Trophoblast cell (in vitro differentiated cells and primary cell): ENCODE measurements around the gene ST3GAL5.

ENCODE experiments used
- DNase-seq, 2 donors: peaks; one replicate each; pipeline ENCODE4 v3.0.0-alpha.2; 2016
- H2AFZ ChIP-seq: 2 replicates; pipeline ENCODE4 v1.6.1; 2013; ENCODE audit warnings: low read length, moderate library complexity, mild to moderate bottlenecking; ENCODE audit not compliant: insufficient read depth, poor library complexity
- H2AK5ac ChIP-seq: 2 replicates; pipeline ENCODE4 v1.6.1; 2013; ENCODE audit warnings: mild to moderate bottlenecking, low read length
- H2BK120ac ChIP-seq: 2 replicates; pipeline ENCODE4 v1.6.1; 2013; ENCODE audit warnings: low read length, mild to moderate bottlenecking, moderate library complexity; ENCODE audit not compliant: insufficient read depth, poor library complexity
- H2BK12ac ChIP-seq: 2 replicates; pipeline ENCODE4 v1.6.1; 2013; ENCODE audit warnings: mild to moderate bottlenecking, low read length, moderate library complexity
- H2BK5ac ChIP-seq: 2 replicates; pipeline ENCODE4 v1.6.1; 2013; ENCODE audit warnings: low read length, low read depth, moderate library complexity, mild to moderate bottlenecking; ENCODE audit not compliant: poor library complexity
- H3K14ac ChIP-seq: 2 replicates; pipeline ENCODE4 v1.6.1; 2013; ENCODE audit warnings: mild to moderate bottlenecking, low read length
- H3K18ac ChIP-seq: 2 replicates; pipeline ENCODE4 v1.6.1; 2013; ENCODE audit warnings: mild to moderate bottlenecking, low read length
- H3K23ac ChIP-seq: 2 replicates; pipeline ENCODE4 v1.6.1; 2013; ENCODE audit warnings: low read length
- H3K27ac ChIP-seq: 2 replicates; pipeline ENCODE4 v1.5.1; 2013; ENCODE audit warnings: low read depth, mild to moderate bottlenecking, inconsistent platforms, low read length, moderate library complexity
- H3K27me3 ChIP-seq: 2 replicates; pipeline ENCODE4 v1.6.1; 2013; ENCODE audit warnings: inconsistent platforms, mild to moderate bottlenecking, low read length, moderate library complexity; ENCODE audit not compliant: insufficient read depth
- H3K36me3 ChIP-seq, 2 experiments: 1 replicate in 1 of 2; 2 replicates in 1 of 2; pipeline ENCODE4 v1.6.1; 2013; ENCODE audit warnings: low read length in 2 of 2, mild to moderate bottlenecking in 2 of 2, moderate library complexity in 1 of 2; ENCODE audit not compliant: insufficient read depth in 2 of 2, control insufficient read depth in 1 of 2
- H3K4ac ChIP-seq: 2 replicates; pipeline ENCODE4 v1.6.1; 2013; ENCODE audit warnings: low read depth, mild to moderate bottlenecking, low read length, moderate library complexity
- H3K4me1 ChIP-seq, 2 experiments: 1 replicate in 1 of 2; 2 replicates in 1 of 2; pipeline ENCODE4 v1.6.1; 2013; ENCODE audit warnings: low read length in 2 of 2, mild to moderate bottlenecking in 2 of 2, moderate library complexity in 1 of 2; ENCODE audit not compliant: insufficient read depth in 2 of 2, control insufficient read depth in 1 of 2
- H3K4me2 ChIP-seq: 2 replicates; pipeline ENCODE4 v1.6.1; 2013; ENCODE audit warnings: inconsistent platforms, mild to moderate bottlenecking, low read length, moderate library complexity
- H3K4me3 ChIP-seq: 2 replicates; pipeline ENCODE4 v1.5.1; 2013; ENCODE audit warnings: mild to moderate bottlenecking, low read depth, low read length, inconsistent platforms
- H3K79me1 ChIP-seq: one replicate; pipeline ENCODE4 v1.6.1; 2013; ENCODE audit warnings: low read length
- H3K79me2 ChIP-seq: 2 replicates; pipeline ENCODE4 v1.6.1; 2013; ENCODE audit warnings: low read length, mild to moderate bottlenecking; ENCODE audit not compliant: control insufficient read depth, insufficient read depth, poor library complexity
- H3K9ac ChIP-seq: 2 replicates; pipeline ENCODE4 v1.6.1; 2013; ENCODE audit warnings: mild to moderate bottlenecking, low read length
- H3K9me3 ChIP-seq: 2 replicates; pipeline ENCODE4 v1.6.1; 2013; ENCODE audit warnings: low read depth, mild to moderate bottlenecking, control low read depth, inconsistent platforms, low read length; ENCODE audit not compliant: insufficient read depth
- H4K12ac ChIP-seq: 2 replicates; pipeline ENCODE4 v1.6.1; 2013; ENCODE audit warnings: low read depth, mild to moderate bottlenecking, low read length, moderate library complexity
- H4K8ac ChIP-seq: 2 replicates; pipeline ENCODE4 v1.6.1; 2013; ENCODE audit warnings: low read depth, mild to moderate bottlenecking, low read length, moderate library complexity
- H4K91ac ChIP-seq: one replicate; pipeline ENCODE4 v1.6.1; 2013; ENCODE audit warnings: low read depth, mild to moderate bottlenecking, low read length, moderate library complexity
- WGBS: extraction: QIAGEN DNeasy Blood & Tissue Kit; methylation state at CpG from one replicate; pipeline ENCODE4 v1.1.7; 2013; ENCODE audit warnings: missing lambda C conversion rate; ENCODE audit not compliant: insufficient read length, insufficient coverage; ENCODE audit errors: extremely low coverage; 5-methylcytosine and 5-hydroxymethylcytosine counted together

Gene ST3GAL5

DNA sequence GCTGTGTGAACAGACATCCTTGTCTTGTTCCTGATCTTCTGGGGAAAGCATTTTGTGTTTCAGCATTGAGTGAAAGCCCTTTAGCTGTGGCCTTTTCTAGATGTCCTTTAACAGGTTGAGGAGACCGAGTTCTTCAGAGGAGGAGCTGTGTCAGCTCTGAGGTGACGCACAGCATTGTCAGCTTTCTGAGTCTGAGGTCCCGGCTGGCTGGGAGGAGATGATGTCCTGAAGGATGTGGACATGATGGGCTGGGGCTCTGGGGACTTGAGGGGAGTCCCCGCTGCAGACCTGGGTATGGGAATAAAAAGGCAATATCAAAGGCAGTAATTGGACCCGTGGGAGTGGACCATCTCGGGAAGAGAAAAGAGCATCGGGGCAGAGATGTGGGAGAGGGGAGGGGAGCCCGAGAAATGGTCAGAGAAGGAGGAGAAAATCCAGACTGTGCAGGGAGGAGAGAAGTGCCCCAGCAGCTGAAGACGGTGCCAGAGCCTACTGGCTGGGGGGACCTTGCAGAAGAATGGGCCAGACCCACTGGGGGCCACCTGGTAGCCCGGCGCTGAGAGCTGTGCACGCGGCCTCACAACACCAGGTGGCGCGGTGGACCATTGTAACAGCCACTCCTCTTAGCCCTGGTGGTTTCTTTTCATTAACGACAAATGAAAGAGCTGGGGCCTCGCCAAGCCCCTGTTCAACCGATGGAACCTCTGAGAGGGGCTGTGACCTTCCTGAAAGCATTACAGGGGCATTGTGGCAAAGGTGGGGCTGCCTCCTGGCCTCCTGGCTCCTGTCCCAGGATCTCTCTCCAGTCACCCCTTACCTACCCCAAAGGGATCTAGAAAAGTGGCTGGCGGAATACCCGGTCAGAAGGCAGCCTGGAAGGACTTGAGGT is 61.6 kb downstream of the ST3GAL5 start:
- no peak overlapping the region for H3K18ac ChIP-seq
- no peak overlapping the region for H4K12ac ChIP-seq
- H3K14ac ChIP-seq: peak overlapping the region; percentile 34
- H2BK5ac ChIP-seq: no peak overlapping the region
- H3K79me1 ChIP-seq: no peaks in the 10 kb centered on the region
- no peak overlapping the region for H3K27ac ChIP-seq
- peak overlapping the region; percentile 32 for H3K4me2 ChIP-seq
- peaks cover 0 to 2% of the 10 kb centered on the region in 2 experiments for H3K4me1 ChIP-seq
- H3K4ac ChIP-seq: no peak overlapping the region
- no CpG with 5 or more reads among the region's 20 CpGs for WGBS
- H2BK120ac ChIP-seq: peak overlapping the region; percentile 30
- peak overlapping the region; percentile 68 for H2BK12ac ChIP-seq
- H4K8ac ChIP-seq: peak overlapping the region; percentile 72
- H2AK5ac ChIP-seq: peak overlapping the region; percentile 16
- H3K9ac ChIP-seq: peak overlapping the region; percentile 60
- peaks cover 1% of the 10 kb centered on the region for H3K79me2 ChIP-seq
- peak overlapping the region; percentile 7 for H4K91ac ChIP-seq
- peak overlapping the region; percentile 6 for H2AFZ ChIP-seq
- peak; percentile 56 to 78 for DNase-seq
- no peaks in the 10 kb centered on the region for H3K36me3 ChIP-seq
- no peak overlapping the region for H3K23ac ChIP-seq
- H3K4me3 ChIP-seq: no peak overlapping the region
- no peaks in the 10 kb centered on the region for H3K27me3 ChIP-seq
- no peaks in the 10 kb centered on the region for H3K9me3 ChIP-seq

DNA sequence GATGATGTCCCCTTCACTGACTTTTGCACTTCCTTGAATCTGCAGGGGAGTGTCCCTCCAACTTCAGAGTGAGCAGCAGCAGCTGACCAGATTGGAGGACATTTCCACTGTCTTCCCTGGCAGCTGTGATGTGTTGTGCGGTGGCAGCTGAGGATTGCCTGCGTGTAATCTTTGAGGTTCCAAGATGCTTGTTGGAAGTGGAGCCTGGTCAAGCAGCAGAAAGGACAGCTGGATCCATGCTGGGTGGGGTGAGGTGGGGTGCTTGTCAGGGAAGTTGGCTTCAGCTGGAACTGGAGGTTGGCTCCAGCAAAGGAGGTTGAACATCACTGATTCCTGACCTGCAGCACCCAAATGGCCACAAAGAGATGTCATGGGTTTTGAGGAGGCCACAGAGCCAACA is 64.8 kb downstream of the ST3GAL5 start:
- no peak overlapping the region for H2AK5ac ChIP-seq
- H3K4ac ChIP-seq: no peak overlapping the region
- H2AFZ ChIP-seq: no peak overlapping the region
- no peak overlapping the region for H3K27ac ChIP-seq
- no peak overlapping the region for H3K9ac ChIP-seq
- no peak overlapping the region for H4K8ac ChIP-seq
- no peaks in the 10 kb centered on the region for H3K36me3 ChIP-seq
- no peak overlapping the region for H2BK5ac ChIP-seq
- peaks cover 0 to 2% of the 10 kb centered on the region in 2 experiments for H3K4me1 ChIP-seq
- no peak overlapping the region for H3K14ac ChIP-seq
- no peak overlapping the region for H3K4me2 ChIP-seq
- WGBS: no CpG with 5 or more reads among the region's 2 CpGs
- H3K27me3 ChIP-seq: no peaks in the 10 kb centered on the region
- no peaks in the 10 kb centered on the region for H3K79me1 ChIP-seq
- H3K4me3 ChIP-seq: peak overlapping the region; percentile 25
- H3K23ac ChIP-seq: no peak overlapping the region
- no peak overlapping the region for H2BK12ac ChIP-seq
- H4K12ac ChIP-seq: no peak overlapping the region
- peaks cover 1% of the 10 kb centered on the region for H3K79me2 ChIP-seq
- no peak for DNase-seq
- H3K18ac ChIP-seq: no peak overlapping the region
- H2BK120ac ChIP-seq: no peak overlapping the region
- no peak overlapping the region for H4K91ac ChIP-seq
- no peaks in the 10 kb centered on the region for H3K9me3 ChIP-seq

DNA sequence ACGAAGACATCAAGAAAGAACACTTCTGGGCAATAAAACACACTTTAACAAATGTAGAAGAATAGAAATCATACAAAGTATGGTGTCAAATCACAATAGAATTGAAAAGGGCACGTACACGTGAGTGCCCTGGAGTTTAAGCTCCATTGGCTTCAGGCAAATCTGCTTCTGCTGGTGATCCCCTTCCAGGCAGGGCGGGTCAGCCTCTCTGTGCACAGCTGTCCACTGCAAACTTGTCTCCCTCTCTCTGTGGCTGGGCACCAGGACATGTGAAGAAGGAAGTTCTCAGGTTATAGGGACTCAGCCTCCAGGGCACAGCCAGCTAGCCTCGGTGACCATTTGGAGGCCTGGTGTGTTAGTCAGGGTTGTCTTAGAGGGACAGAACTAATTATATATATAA is 66.0 kb downstream of the ST3GAL5 start:
- peaks cover 1% of the 10 kb centered on the region for H3K79me2 ChIP-seq
- no peak overlapping the region for H3K4me2 ChIP-seq
- H3K4ac ChIP-seq: no peak overlapping the region
- no peak overlapping the region for H2BK5ac ChIP-seq
- WGBS: no CpG with 5 or more reads among the region's 5 CpGs
- peak overlapping the region; percentile 37 for H3K23ac ChIP-seq
- H3K18ac ChIP-seq: no peak overlapping the region
- H3K4me3 ChIP-seq: no peak overlapping the region
- no peak overlapping the region for H4K91ac ChIP-seq
- no peaks in the 10 kb centered on the region for H3K9me3 ChIP-seq
- H2BK120ac ChIP-seq: no peak overlapping the region
- H3K27ac ChIP-seq: no peak overlapping the region
- no peak overlapping the region for H2BK12ac ChIP-seq
- no peak overlapping the region for H2AFZ ChIP-seq
- H4K8ac ChIP-seq: no peak overlapping the region
- H3K27me3 ChIP-seq: no peaks in the 10 kb centered on the region
- no peak overlapping the region for H2AK5ac ChIP-seq
- H3K79me1 ChIP-seq: no peaks in the 10 kb centered on the region
- H3K9ac ChIP-seq: peak overlapping the region; percentile 44
- H3K4me1 ChIP-seq: peaks cover 0 to 2% of the 10 kb centered on the region in 2 experiments
- no peaks in the 10 kb centered on the region for H3K36me3 ChIP-seq
- no peak overlapping the region for H4K12ac ChIP-seq
- H3K14ac ChIP-seq: no peak overlapping the region
- DNase-seq: no peak

DNA sequence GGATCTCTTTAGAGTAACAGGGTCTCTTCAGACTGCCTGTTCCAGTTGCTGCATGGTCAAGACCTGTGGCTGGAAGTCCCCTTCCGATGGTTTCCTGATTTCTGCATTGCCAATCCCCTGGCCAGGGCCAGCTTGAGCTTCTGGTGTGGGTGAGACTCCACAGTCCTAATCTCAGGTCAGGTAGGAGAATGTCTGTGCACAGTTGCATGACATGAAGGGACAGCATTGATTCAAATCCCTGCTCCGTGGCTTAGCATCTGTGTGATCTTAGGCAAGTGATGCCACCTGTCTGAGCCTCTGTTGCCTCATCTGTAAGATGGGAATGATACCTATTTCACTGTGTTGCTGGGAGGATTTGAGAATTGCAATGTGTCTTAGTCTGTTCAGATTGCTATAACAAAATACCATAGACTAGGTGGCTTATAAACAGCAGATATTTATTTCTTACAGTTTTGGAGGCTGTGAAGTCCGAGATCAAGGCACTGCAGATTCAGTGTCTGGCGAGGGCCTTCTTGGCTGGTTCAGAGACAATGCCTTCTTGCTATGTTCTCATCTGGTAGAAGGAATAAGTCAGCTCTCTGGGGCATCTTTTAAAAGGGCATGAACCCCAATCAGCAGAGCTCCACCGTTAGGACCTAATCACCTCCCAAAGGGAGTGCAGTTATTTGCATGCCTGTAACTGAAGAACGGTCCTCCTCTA is 68.8 kb downstream of the ST3GAL5 start:
- WGBS: no CpG with 5 or more reads among the region's 6 CpGs
- H3K27me3 ChIP-seq: no peaks in the 10 kb centered on the region
- H3K4ac ChIP-seq: no peak overlapping the region
- no peak for DNase-seq
- no peak overlapping the region for H3K23ac ChIP-seq
- no peak overlapping the region for H2AK5ac ChIP-seq
- H3K9ac ChIP-seq: no peak overlapping the region
- H4K12ac ChIP-seq: no peak overlapping the region
- H4K91ac ChIP-seq: no peak overlapping the region
- H3K4me2 ChIP-seq: no peak overlapping the region
- no peak overlapping the region for H2BK5ac ChIP-seq
- no peak overlapping the region for H2BK12ac ChIP-seq
- no peaks in the 10 kb centered on the region for H3K9me3 ChIP-seq
- no peak overlapping the region for H3K27ac ChIP-seq
- H2BK120ac ChIP-seq: no peak overlapping the region
- no peak overlapping the region for H3K4me3 ChIP-seq
- H3K4me1 ChIP-seq: no peaks in the 10 kb centered on the region
- H3K79me2 ChIP-seq: no peaks in the 10 kb centered on the region
- no peak overlapping the region for H3K14ac ChIP-seq
- H3K18ac ChIP-seq: no peak overlapping the region
- H3K36me3 ChIP-seq: no peaks in the 10 kb centered on the region
- H4K8ac ChIP-seq: no peak overlapping the region
- H2AFZ ChIP-seq: no peak overlapping the region
- no peaks in the 10 kb centered on the region for H3K79me1 ChIP-seq
